SK-N-SH (cell line): Measurements from ENCODE around the gene CERS6. TPM values are rescaled to one million over a fixed set of nuclear protein-coding genes. Genes with fewer than 3 reads are reported as not detected.
A peak's percentile ranks its signal among the peaks of the same experiment; 100 is the strongest.

Experiments
- CTCF ChIA-PET: fragments of 300-600, 350-600 bp; formaldehyde crosslinking; extraction: SDS; loops from one replicate; lab custom pipeline; 2021; lab: Yijun Ruan, JAX
- POLR2A ChIA-PET: fragments of 350-600 bp; sonication (Branson Sonifier 250); formaldehyde crosslinking; extraction: SDS; loops from one replicate; lab custom pipeline; 2020; ENCODE audit warnings: antibody characterized with exemption, inconsistent platforms; lab: Yijun Ruan, JAX
- DNase-seq: peaks from one replicate; pipeline ENCODE4 v3.0.0; 2012
- H2AFZ ChIP-seq: fragments of 200-600 bp; sonication (generic); 2 replicates; pipeline ENCODE4 v1.8.1; 2016; ENCODE audit warnings: antibody characterized with exemption, mild to moderate bottlenecking, low read depth
- H3F3A ChIP-seq: fragments of 200-600 bp; sonication (generic); replicated peaks from 2 replicates; pipeline ENCODE3; 2016; ENCODE audit warnings: antibody characterized with exemption, mild to moderate bottlenecking; ENCODE audit not compliant: insufficient read depth
- H3K27ac ChIP-seq, 2 experiments: fragments of 200-500 bp in 1 of 2; fragments of 200-600 bp in 1 of 2; sonication (Bioruptor generic) in 1 of 2; sonication (generic), shearing (Covaris generic) in 1 of 2; 2 replicates each; pipeline versions ENCODE4 v1.5.1 to v1.6.1; 2014 to 2016; ENCODE audit warnings: low read depth in 2 of 2, inconsistent platforms in 1 of 2, low read length in 1 of 2, mild to moderate bottlenecking in 1 of 2, mixed read lengths in 1 of 2
- H3K27me3 ChIP-seq: fragments of 200-600 bp; sonication (generic), shearing (Covaris generic); 2 replicates; pipeline ENCODE4 v1.6.1; 2016; ENCODE audit warnings: mixed run types; ENCODE audit not compliant: insufficient read depth
- H3K36me3 ChIP-seq, 2 experiments: fragments of 200-500 bp in 1 of 2; fragments of 200-600 bp in 1 of 2; sonication (Bioruptor generic) in 1 of 2; sonication (generic) in 1 of 2; replicated peaks in 1 of 2; 2 replicates each; pipeline versions ENCODE3 to v1.5.1; 2014 to 2016; ENCODE audit warnings: low read length in 1 of 2, mild to moderate bottlenecking in 1 of 2; ENCODE audit not compliant: insufficient read depth in 2 of 2, control insufficient read depth in 1 of 2
- H3K4me1 ChIP-seq, 2 experiments: fragments of 200-500 bp in 1 of 2; fragments of 200-600 bp in 1 of 2; sonication (Bioruptor generic) in 1 of 2; sonication (generic), shearing (Covaris generic) in 1 of 2; 2 replicates each; pipeline versions ENCODE4 v1.5.1 to v1.6.1; 2014 to 2016; ENCODE audit warnings: low read depth in 1 of 2, low read length in 1 of 2, mixed run types in 1 of 2; ENCODE audit not compliant: insufficient read depth in 2 of 2, control insufficient read depth in 1 of 2
- H3K4me2 ChIP-seq: fragments of 200-600 bp; sonication (generic), shearing (Covaris generic); 2 replicates; pipeline ENCODE4 v1.6.1; 2017; ENCODE audit warnings: mixed run types
- H3K4me3 ChIP-seq, 2 experiments: fragments of 200-500 bp in 1 of 2; fragments of 200-600 bp in 1 of 2; sonication (Bioruptor generic) in 1 of 2; sonication (generic), shearing (Covaris generic) in 1 of 2; 2 replicates each; pipeline versions ENCODE4 v1.5.1 to v1.8.1; 2014 to 2016; ENCODE audit warnings: low read depth in 2 of 2, inconsistent platforms in 1 of 2, low read length in 1 of 2, mild to moderate bottlenecking in 1 of 2, mixed read lengths in 1 of 2, moderate library complexity in 1 of 2
- H3K79me2 ChIP-seq: fragments of 200-600 bp; sonication (generic); 2 replicates; pipeline ENCODE4 v1.8.1; 2017; ENCODE audit warnings: mild to moderate bottlenecking; ENCODE audit not compliant: insufficient read depth
- H3K9ac ChIP-seq: fragments of 200-600 bp; sonication (generic); 2 replicates; pipeline ENCODE4 v1.6.1; 2017; ENCODE audit warnings: mixed run types
- H3K9me2 ChIP-seq: fragments of 200-600 bp; sonication (generic); 2 replicates; pipeline ENCODE4 v1.6.1; 2017; ENCODE audit warnings: mixed run types
- H3K9me3 ChIP-seq: fragments of 200-600 bp; sonication (generic); 2 replicates; pipeline ENCODE4 v1.6.1; 2017; ENCODE audit warnings: mixed run types, mild to moderate bottlenecking, moderate library complexity
- H4K20me1 ChIP-seq: fragments of 200-600 bp; sonication (generic); 2 replicates; pipeline ENCODE4 v1.6.1; 2017; ENCODE audit warnings: mild to moderate bottlenecking, mixed run types; ENCODE audit not compliant: insufficient read depth
- EP300 ChIP-seq, 2 experiments: IDR thresholded peaks; 2 replicates each; pipeline versions ENCODE4 v1.4.0 to v1.6.1; 2012; ENCODE audit warnings: borderline replicate concordance in 1 of 2, low read depth in 1 of 2, low read length in 1 of 2
- MXI1 ChIP-seq: IDR thresholded peaks from 2 replicates; pipeline ENCODE4 v1.6.1; 2012; ENCODE audit warnings: mild to moderate bottlenecking, low read depth, low read length, improper control_type of control experiment
- NRF1 ChIP-seq: IDR thresholded peaks from 2 replicates; pipeline ENCODE4 v1.6.1; 2012; ENCODE audit warnings: low read depth, mild to moderate bottlenecking, low read length
- PBX3 ChIP-seq: IDR thresholded peaks from 2 replicates; pipeline ENCODE4; 2012
- POLR2AphosphoS5 ChIP-seq: IDR thresholded peaks from 2 replicates; pipeline ENCODE4 v1.6.1; 2012; ENCODE audit warnings: low read depth, low read length
- RCOR1 ChIP-seq: fragments of 150-350 bp; IDR thresholded peaks from 2 replicates; pipeline ENCODE4 v1.6.1; 2017; ENCODE audit warnings: antibody characterized with exemption, low read length
- SMC3 ChIP-seq: IDR thresholded peaks from 2 replicates; pipeline ENCODE4 v1.6.1; 2012; ENCODE audit warnings: low read depth, low read length, improper control_type of control experiment
- WGBS: methylation state at CpG from one replicate; pipeline ENCODE4 v1.1.6; 2017; ENCODE audit warnings: low lambda C conversion rate; 5-methylcytosine and 5-hydroxymethylcytosine counted together
- polyA plus RNA-seq, 3 experiments: library from polyadenylated mRNA; depleted of rRNA; stranded (reverse); fragments of >200 nt; gene quantifications; 2 replicates each; pipeline ENCODE4 v1.2.3, GENCODE V29; 2012
- TF ChIP-seq, protein P1 (sequence below): fragments of 200-600 bp; sonication (generic); IDR thresholded peaks from 2 replicates; pipeline ENCODE4 v1.6.1; 2017; ENCODE audit warnings: antibody characterized with exemption, mild to moderate bottlenecking, moderate library complexity
- TF ChIP-seq, protein P2 (sequence below): IDR thresholded peaks from 2 replicates; pipeline ENCODE4 v1.6.1; 2012; ENCODE audit warnings: mild to moderate bottlenecking, low read depth, low read length, moderate library complexity

The CERS6 gene
- polyA plus RNA-seq, 1 of the 3 experiments (the other 2 are of a cell fraction): 1.8 TPM

- peak overlapping the region; percentile 63; the same call in 1 of the 2 replicates for H3K9ac ChIP-seq
- no peaks in the 10 kb centered on the region for H3F3A ChIP-seq
- H3K27ac ChIP-seq: peak overlapping the region in 1 of 2 experiments; percentile 93; a peak in 2 of 4 replicates
- H3K36me3 ChIP-seq: no peaks in the 10 kb centered on the region
- H3K27me3 ChIP-seq: no peaks in the 10 kb centered on the region
- no peak for TF ChIP-seq EP300 (IDR thresholded peaks at IDR 0.05; ENCODE audit: borderline replicate concordance in 1 of 2, low read depth in 1 of 2, low read length in 1 of 2)
- TF ChIP-seq POLR2AphosphoS5: no peak
- TF ChIP-seq MXI1: peak; percentile 54; the same call in 1 of the 2 replicates
- TF ChIP-seq NRF1: peak; percentile 54
- TF ChIP-seq, protein P1, sequence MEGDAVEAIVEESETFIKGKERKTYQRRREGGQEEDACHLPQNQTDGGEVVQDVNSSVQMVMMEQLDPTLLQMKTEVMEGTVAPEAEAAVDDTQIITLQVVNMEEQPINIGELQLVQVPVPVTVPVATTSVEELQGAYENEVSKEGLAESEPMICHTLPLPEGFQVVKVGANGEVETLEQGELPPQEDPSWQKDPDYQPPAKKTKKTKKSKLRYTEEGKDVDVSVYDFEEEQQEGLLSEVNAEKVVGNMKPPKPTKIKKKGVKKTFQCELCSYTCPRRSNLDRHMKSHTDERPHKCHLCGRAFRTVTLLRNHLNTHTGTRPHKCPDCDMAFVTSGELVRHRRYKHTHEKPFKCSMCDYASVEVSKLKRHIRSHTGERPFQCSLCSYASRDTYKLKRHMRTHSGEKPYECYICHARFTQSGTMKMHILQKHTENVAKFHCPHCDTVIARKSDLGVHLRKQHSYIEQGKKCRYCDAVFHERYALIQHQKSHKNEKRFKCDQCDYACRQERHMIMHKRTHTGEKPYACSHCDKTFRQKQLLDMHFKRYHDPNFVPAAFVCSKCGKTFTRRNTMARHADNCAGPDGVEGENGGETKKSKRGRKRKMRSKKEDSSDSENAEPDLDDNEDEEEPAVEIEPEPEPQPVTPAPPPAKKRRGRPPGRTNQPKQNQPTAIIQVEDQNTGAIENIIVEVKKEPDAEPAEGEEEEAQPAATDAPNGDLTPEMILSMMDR: no peak
- TF ChIP-seq, protein P2, sequence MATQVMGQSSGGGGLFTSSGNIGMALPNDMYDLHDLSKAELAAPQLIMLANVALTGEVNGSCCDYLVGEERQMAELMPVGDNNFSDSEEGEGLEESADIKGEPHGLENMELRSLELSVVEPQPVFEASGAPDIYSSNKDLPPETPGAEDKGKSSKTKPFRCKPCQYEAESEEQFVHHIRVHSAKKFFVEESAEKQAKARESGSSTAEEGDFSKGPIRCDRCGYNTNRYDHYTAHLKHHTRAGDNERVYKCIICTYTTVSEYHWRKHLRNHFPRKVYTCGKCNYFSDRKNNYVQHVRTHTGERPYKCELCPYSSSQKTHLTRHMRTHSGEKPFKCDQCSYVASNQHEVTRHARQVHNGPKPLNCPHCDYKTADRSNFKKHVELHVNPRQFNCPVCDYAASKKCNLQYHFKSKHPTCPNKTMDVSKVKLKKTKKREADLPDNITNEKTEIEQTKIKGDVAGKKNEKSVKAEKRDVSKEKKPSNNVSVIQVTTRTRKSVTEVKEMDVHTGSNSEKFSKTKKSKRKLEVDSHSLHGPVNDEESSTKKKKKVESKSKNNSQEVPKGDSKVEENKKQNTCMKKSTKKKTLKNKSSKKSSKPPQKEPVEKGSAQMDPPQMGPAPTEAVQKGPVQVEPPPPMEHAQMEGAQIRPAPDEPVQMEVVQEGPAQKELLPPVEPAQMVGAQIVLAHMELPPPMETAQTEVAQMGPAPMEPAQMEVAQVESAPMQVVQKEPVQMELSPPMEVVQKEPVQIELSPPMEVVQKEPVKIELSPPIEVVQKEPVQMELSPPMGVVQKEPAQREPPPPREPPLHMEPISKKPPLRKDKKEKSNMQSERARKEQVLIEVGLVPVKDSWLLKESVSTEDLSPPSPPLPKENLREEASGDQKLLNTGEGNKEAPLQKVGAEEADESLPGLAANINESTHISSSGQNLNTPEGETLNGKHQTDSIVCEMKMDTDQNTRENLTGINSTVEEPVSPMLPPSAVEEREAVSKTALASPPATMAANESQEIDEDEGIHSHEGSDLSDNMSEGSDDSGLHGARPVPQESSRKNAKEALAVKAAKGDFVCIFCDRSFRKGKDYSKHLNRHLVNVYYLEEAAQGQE: no peak
- TF ChIP-seq PBX3: no peak
- TF ChIP-seq RCOR1: no peak
- TF ChIP-seq SMC3: no peak
- peak overlapping the region; percentile 85 to 87 for H3K4me3 ChIP-seq
- H3K79me2 ChIP-seq: 0 out of 2 replicates have a peak, but pooled peaks cover 5% of the 10 kb centered on the region
- peak overlapping the region; percentile 94 for H3K4me2 ChIP-seq
- POLR2A ChIA-PET: interaction anchor here (1.0 to 1.3 kb wide), 2 partner anchors 15 to 21 kb away, joined by 3 to 6 read pairs; no protein-coding TSS in a partner anchor
- H2AFZ ChIP-seq: peak overlapping the region; percentile 94
- CTCF ChIA-PET: interaction anchor here (1.0 to 1.2 kb wide), 3 partner anchors 14 to 54 kb away, joined by 3 to 4 read pairs (median 3); no protein-coding TSS in a partner anchor
- 3% methylated on average over 18 of the region's 61 CpGs for WGBS
- H4K20me1 ChIP-seq: no peaks in the 10 kb centered on the region
- peak; percentile 82 for DNase-seq
- no peaks in the 10 kb centered on the region for H3K9me3 ChIP-seq
- H3K9me2 ChIP-seq: no peaks in the 10 kb centered on the region
- H3K4me1 ChIP-seq: peaks cover 0 to 8% of the 10 kb centered on the region in 2 experiments; a peak in 2 of 4 replicates
These were observed 583 bp downstream of the CERS6 start for GRCh38 chr2:168456521-168457189.
